ENCODE results near the gene GPR25. TPM values are rescaled to one million over a fixed set of nuclear protein-coding genes. Genes with fewer than 3 reads are reported as not detected.

GPR25 gene
- total and polyA plus RNA-seq, 2 donors from 2014 or later = 0.19 TPM; not detected in 1

DNA sequence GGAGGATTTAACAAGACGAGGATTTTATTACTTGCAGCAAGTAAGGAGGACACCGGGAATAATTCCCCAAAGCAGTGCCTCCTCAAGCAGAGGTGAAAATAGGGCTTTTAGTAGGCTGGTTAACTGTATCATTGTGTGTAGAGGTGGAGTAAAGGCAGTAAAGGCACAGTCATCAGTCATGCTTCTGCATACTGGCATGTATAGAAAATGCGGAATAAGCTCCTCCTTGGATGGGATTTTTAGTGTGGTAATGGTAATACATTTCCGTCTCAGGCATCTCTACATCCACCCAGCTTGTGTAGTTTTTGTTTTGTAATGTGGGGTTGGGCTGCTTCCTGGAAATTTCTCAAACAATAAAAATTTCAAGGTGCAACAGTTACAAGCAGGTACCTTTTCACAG lies 27.4 kb upstream of the GPR25 start:
- Histone ChIP-seq H3K27ac (ENCODE audit: low read depth in 2 of 2, low read length in 2 of 2) (no peak overlapping the region), H3K4me1 (ENCODE audit: control insufficient read depth in 2 of 3, insufficient read depth in 2 of 3, low read depth in 1 of 3, low read length in 3 of 3) (no peaks in the 10 kb centered on the region), H3K9ac (ENCODE audit: low read length in 3 of 3) (no peak overlapping the region), H3K27me3 (ENCODE audit: control insufficient read depth, insufficient read depth, low read length) (no peaks in the 10 kb centered on the region), H3K9me3 (ENCODE audit: control insufficient read depth in 2 of 3, insufficient read depth in 1 of 3, low read length in 3 of 3) (no peaks in the 10 kb centered on the region), H3K4me3 (ENCODE audit: low read length in 3 of 3) (no peak overlapping the region), H3K36me3 (ENCODE audit: control insufficient read depth in 2 of 3, insufficient read depth in 3 of 3, low read length in 3 of 3) (peaks cover 9 to 18% (median 17%) of the 10 kb centered on the region in 3 donors)
- TF ChIP-seq, protein P1, sequence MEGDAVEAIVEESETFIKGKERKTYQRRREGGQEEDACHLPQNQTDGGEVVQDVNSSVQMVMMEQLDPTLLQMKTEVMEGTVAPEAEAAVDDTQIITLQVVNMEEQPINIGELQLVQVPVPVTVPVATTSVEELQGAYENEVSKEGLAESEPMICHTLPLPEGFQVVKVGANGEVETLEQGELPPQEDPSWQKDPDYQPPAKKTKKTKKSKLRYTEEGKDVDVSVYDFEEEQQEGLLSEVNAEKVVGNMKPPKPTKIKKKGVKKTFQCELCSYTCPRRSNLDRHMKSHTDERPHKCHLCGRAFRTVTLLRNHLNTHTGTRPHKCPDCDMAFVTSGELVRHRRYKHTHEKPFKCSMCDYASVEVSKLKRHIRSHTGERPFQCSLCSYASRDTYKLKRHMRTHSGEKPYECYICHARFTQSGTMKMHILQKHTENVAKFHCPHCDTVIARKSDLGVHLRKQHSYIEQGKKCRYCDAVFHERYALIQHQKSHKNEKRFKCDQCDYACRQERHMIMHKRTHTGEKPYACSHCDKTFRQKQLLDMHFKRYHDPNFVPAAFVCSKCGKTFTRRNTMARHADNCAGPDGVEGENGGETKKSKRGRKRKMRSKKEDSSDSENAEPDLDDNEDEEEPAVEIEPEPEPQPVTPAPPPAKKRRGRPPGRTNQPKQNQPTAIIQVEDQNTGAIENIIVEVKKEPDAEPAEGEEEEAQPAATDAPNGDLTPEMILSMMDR (IDR thresholded peaks at IDR 0.05; ENCODE audit: borderline replicate concordance, extremely low read depth, insufficient read depth) = no peak
- no peak for FAIRE-seq
- DNase-seq = no peak
- intact Hi-C loops (cut with DNase I) = no loop called here

DNA sequence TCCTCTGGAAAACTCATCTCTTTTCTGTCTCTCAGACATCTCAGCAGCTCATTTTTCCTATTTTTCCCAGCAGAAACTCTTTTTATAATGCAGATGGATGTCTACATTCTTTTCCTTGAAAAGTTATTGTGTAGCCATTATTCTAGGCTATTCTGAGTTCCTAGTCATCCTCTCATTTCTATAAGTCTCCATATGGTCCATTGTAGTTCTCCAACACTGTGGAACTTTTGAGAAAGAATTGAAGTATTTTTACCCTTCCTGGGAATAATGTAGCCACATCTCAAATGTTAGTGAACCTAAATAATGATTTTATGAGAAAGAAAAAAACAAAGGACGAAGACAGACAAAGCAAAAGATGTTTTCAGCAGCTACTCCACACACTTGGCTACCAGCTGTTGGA lies 26.4 kb upstream of the GPR25 start:
- Histone ChIP-seq H3K4me3 (ENCODE audit: low read length in 3 of 3) (no peak overlapping the region), H3K27me3 (ENCODE audit: control insufficient read depth, insufficient read depth, low read length) (no peaks in the 10 kb centered on the region), H3K9ac (ENCODE audit: low read length in 3 of 3) (no peak overlapping the region), H3K36me3 (ENCODE audit: control insufficient read depth in 2 of 3, insufficient read depth in 3 of 3, low read length in 3 of 3) (peaks cover 9 to 20% (median 18%) of the 10 kb centered on the region in 3 donors), H3K9me3 (ENCODE audit: control insufficient read depth in 2 of 3, insufficient read depth in 1 of 3, low read length in 3 of 3) (no peaks in the 10 kb centered on the region), H3K27ac (ENCODE audit: low read depth in 2 of 2, low read length in 2 of 2) (no peak overlapping the region), H3K4me1 (ENCODE audit: control insufficient read depth in 2 of 3, insufficient read depth in 2 of 3, low read depth in 1 of 3, low read length in 3 of 3) (no peaks in the 10 kb centered on the region)
- TF ChIP-seq, protein P1 (IDR thresholded peaks at IDR 0.05; ENCODE audit: borderline replicate concordance, extremely low read depth, insufficient read depth) = no peak
- intact Hi-C loops (cut with DNase I) = no loop called here
- no peak for DNase-seq
- no peak for FAIRE-seq

DNA sequence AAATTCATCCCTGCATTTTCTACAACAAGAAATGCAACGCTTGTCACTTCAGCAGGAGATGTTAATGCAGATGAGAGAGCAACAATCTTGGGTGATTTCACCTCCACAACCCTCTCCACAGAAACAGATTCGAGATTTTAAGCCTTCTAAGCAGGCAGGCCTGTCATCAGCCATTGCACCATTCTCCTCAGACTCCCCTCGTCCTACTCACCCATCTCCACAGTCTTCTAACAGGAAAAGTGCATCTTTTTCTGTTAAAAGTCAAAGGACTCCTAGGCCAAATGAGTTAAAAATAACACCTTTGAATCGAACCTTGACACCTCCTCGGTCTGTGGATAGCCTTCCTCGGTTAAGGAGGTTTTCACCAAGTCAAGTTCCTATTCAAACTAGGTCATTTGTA lies 23.4 kb upstream of the GPR25 start:
- Histone ChIP-seq H3K27ac (ENCODE audit: low read depth in 2 of 2, low read length in 2 of 2) (no peak overlapping the region), H3K27me3 (ENCODE audit: control insufficient read depth, insufficient read depth, low read length) (no peaks in the 10 kb centered on the region), H3K4me3 (ENCODE audit: low read length in 3 of 3) (no peak overlapping the region), H3K9me3 (ENCODE audit: control insufficient read depth in 2 of 3, insufficient read depth in 1 of 3, low read length in 3 of 3) (no peaks in the 10 kb centered on the region), H3K36me3 (ENCODE audit: control insufficient read depth in 2 of 3, insufficient read depth in 3 of 3, low read length in 3 of 3) (peaks cover 9 to 24% (median 23%) of the 10 kb centered on the region in 3 donors), H3K9ac (ENCODE audit: low read length in 3 of 3) (no peak overlapping the region), H3K4me1 (ENCODE audit: control insufficient read depth in 2 of 3, insufficient read depth in 2 of 3, low read depth in 1 of 3, low read length in 3 of 3) (no peaks in the 10 kb centered on the region)
- FAIRE-seq = no peak
- no peak for DNase-seq
- intact Hi-C loops (cut with DNase I) = no loop called here
- TF ChIP-seq, protein P1 (IDR thresholded peaks at IDR 0.05; ENCODE audit: borderline replicate concordance, extremely low read depth, insufficient read depth) = no peak

DNA sequence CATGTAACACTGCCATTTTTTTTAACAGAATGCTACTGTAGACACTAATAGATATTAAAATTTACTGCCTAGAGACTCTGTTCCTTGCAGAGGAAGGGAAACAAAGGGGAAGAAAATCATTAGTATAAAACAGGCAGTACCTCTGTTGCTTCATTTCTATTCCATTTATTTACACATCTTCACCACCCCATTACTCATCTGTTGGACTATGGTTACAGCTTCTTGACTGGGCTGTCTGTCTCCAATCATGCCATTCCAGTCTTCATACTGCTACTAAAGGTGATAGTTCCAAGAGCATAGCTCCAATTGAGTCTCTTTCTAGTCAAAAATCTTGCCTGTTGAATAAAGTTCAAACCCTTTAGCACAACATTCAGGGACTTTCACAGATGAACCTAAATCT lies 22.2 kb upstream of the GPR25 start:
- H3K27ac ChIP-seq (ENCODE audit: low read depth in 2 of 2, low read length in 2 of 2) = no peak overlapping the region
- no peaks in the 10 kb centered on the region for H3K27me3 ChIP-seq (ENCODE audit: control insufficient read depth, insufficient read depth, low read length)
- H3K36me3 ChIP-seq (ENCODE audit: control insufficient read depth in 2 of 3, insufficient read depth in 3 of 3, low read length in 3 of 3) = peaks cover 9 to 22% (median 20%) of the 10 kb centered on the region in 3 donors
- no peak for DNase-seq
- intact Hi-C loops (cut with DNase I) = no loop called here
- H3K4me1 ChIP-seq (ENCODE audit: control insufficient read depth in 2 of 3, insufficient read depth in 2 of 3, low read depth in 1 of 3, low read length in 3 of 3) = no peaks in the 10 kb centered on the region
- H3K9ac ChIP-seq (ENCODE audit: low read length in 3 of 3) = no peak overlapping the region
- FAIRE-seq = no peak
- no peaks in the 10 kb centered on the region for H3K9me3 ChIP-seq (ENCODE audit: control insufficient read depth in 2 of 3, insufficient read depth in 1 of 3, low read length in 3 of 3)
- H3K4me3 ChIP-seq (ENCODE audit: low read length in 3 of 3) = no peak overlapping the region
- TF ChIP-seq, protein P1 (IDR thresholded peaks at IDR 0.05; ENCODE audit: borderline replicate concordance, extremely low read depth, insufficient read depth) = no peak

Measured in kidney (tissue), 14 donors.